ENCODE measurements around the gene CLBA1. TPM values are rescaled to one million over a fixed set of nuclear protein-coding genes. Genes with fewer than 3 reads are reported as not detected.
"Not testable (repeated sequence)": the region's sequence is repeated elsewhere in the genome, so short reads cannot be mapped to it uniquely, and the experiment has no call there.

CLBA1 gene
- total RNA-seq, 4 donors from 2014 or later: 0.71 to 4.0 (median 3.3) TPM

DNA sequence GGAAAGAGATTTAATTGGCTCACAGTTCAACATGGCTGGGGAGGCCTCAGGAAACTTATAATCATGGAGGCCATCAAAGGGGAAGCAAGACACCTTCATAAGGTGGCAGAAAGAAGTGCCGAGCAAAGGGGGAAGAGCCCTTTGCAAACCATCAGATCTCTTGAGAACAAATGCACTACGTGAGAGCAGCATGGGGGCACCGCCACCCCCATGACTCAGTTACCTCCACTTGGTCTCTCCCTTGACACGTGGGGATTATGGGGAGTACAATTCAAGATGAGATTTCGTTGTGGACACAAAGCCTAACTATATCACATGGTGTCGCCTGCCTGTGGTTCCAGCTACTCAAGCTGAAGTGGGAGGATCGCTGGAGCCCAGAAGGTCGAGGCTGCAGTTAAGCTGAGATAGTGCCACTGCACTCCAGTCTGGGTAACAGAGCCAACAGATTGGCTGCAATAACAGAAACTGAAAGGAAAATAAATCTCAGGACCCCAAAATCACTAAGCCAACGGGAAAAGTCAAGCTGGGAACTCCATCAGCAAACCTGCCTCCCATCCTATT is 45.3 kb downstream of the CLBA1 start:
- H3K4me1 ChIP-seq: no peaks in the 10 kb centered on the region
- TF ChIP-seq POLR2A (IDR thresholded peaks at IDR 0.05): no peak
- TF ChIP-seq, protein P1, sequence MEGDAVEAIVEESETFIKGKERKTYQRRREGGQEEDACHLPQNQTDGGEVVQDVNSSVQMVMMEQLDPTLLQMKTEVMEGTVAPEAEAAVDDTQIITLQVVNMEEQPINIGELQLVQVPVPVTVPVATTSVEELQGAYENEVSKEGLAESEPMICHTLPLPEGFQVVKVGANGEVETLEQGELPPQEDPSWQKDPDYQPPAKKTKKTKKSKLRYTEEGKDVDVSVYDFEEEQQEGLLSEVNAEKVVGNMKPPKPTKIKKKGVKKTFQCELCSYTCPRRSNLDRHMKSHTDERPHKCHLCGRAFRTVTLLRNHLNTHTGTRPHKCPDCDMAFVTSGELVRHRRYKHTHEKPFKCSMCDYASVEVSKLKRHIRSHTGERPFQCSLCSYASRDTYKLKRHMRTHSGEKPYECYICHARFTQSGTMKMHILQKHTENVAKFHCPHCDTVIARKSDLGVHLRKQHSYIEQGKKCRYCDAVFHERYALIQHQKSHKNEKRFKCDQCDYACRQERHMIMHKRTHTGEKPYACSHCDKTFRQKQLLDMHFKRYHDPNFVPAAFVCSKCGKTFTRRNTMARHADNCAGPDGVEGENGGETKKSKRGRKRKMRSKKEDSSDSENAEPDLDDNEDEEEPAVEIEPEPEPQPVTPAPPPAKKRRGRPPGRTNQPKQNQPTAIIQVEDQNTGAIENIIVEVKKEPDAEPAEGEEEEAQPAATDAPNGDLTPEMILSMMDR (IDR thresholded peaks at IDR 0.05 in 4 of 5, conservative IDR thresholded peaks at IDR 0.05 in 1 of 5): no peak
- H3K36me3 ChIP-seq: no peaks in the 10 kb centered on the region
- no peak for ATAC-seq
- no peak overlapping the region for H3K4me3 ChIP-seq
- in situ Hi-C loops (cut with MboI; ENCODE audit: low sequenced_read_pairs in 4 of 4) (no loop called here), intact Hi-C loops (cut with DNase I; ENCODE audit: low total_unique reads) (no loop called here)
- H3K9me3 ChIP-seq: no peaks in the 10 kb centered on the region
- H3K27ac ChIP-seq: no peak overlapping the region
- DNase-seq: no peak
- H3K27me3 ChIP-seq: peaks cover 10 to 30% (median 25%) of the 10 kb centered on the region in 3 donors

GRCh38 chr14:105032451-105032901 is 46.9 kb downstream of the CLBA1 start:
- DNase-seq, ATAC-seq: not testable (repeated sequence)
- peaks cover 10 to 30% (median 25%) of the 10 kb centered on the region in 3 donors for H3K27me3 ChIP-seq

GRCh38 chr14:105033412-105033900 is 47.9 kb downstream of the CLBA1 start:
- Histone ChIP-seq H3K27me3 (peaks cover 10 to 28% (median 25%) of the 10 kb centered on the region in 3 donors), H3K27ac (peak overlapping the region in 1 of 4 donors; percentile 11), H3K4me3 (peak overlapping the region; percentile 8 to 50 (median 42))
- H3K9me3 ChIP-seq; in situ Hi-C loops (cut with MboI; ENCODE audit: low sequenced_read_pairs in 4 of 4); DNase-seq; ATAC-seq; H3K36me3 ChIP-seq; H3K4me1 ChIP-seq; intact Hi-C loops (cut with DNase I; ENCODE audit: low total_unique reads): not testable (repeated sequence)

More at GRCh38 chr14:105032451-105032901, 46.9 kb downstream of the CLBA1 start:
- H3K9me3 ChIP-seq; H3K27ac ChIP-seq; H3K36me3 ChIP-seq; in situ Hi-C loops (cut with MboI; ENCODE audit: low sequenced_read_pairs in 4 of 4); intact Hi-C loops (cut with DNase I; ENCODE audit: low total_unique reads); H3K4me1 ChIP-seq: not testable (repeated sequence)
- peak overlapping the region in 1 of 4 donors; percentile 50 for H3K4me3 ChIP-seq

DNA sequence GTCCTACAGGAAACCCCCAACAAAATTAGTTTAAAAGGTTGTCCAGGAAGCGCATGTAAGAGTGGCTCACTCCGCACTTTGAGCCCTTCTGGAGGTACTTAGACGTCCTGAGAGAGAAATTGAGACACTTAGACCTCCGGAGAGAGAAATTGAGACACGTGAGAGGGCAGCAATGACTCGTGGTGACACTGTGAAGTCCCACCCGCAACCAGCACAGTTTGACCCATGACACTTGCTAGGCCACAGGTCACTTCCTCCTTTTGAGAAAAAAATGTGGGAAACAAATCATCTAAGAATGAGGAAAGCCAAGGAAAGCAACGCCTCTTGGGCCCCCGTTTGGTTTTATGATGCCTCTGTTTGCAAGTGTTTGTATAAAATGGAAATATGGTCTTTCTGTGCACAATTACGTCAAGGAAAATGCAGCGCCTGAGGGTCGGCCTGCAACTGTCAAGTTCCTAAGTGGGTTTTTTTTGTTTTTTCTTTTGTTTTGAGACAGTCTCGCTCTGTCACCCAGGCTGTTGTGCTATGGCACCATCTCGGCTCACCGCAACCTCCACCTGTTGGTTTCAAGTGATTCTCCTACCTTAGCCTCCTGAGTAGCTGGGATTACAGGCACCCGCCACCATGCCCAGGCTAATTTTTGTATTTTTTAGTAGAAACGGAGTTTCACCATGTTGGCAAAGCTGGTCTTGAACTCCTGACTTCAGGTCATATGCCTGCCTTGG is 48.9 kb downstream of the CLBA1 start:
- intact Hi-C loops (cut with DNase I; ENCODE audit: low total_unique reads) (no loop called here), in situ Hi-C loops (cut with MboI; ENCODE audit: low sequenced_read_pairs in 4 of 4) (no loop called here)
- peaks cover 7 to 25% (median 23%) of the 10 kb centered on the region in 3 donors for H3K27me3 ChIP-seq
- no peak overlapping the region for H3K4me3 ChIP-seq
- H3K27ac ChIP-seq: no peak overlapping the region
- no peaks in the 10 kb centered on the region for H3K4me1 ChIP-seq
- ATAC-seq (no peak), DNase-seq (no peak)
- H3K36me3 ChIP-seq: no peaks in the 10 kb centered on the region
- no peaks in the 10 kb centered on the region for H3K9me3 ChIP-seq
- TF ChIP-seq, protein P1 (IDR thresholded peaks at IDR 0.05 in 4 of 5, conservative IDR thresholded peaks at IDR 0.05 in 1 of 5): no peak
- TF ChIP-seq POLR2A (IDR thresholded peaks at IDR 0.05): no peak

- H3K4me1 ChIP-seq; ATAC-seq; in situ Hi-C loops (cut with MboI; ENCODE audit: low sequenced_read_pairs in 4 of 4); H3K4me3 ChIP-seq; intact Hi-C loops (cut with DNase I; ENCODE audit: low total_unique reads); H3K36me3 ChIP-seq; H3K9me3 ChIP-seq; DNase-seq; H3K27ac ChIP-seq: not testable (repeated sequence)
- peaks cover 4 to 25% (median 23%) of the 10 kb centered on the region in 3 donors for H3K27me3 ChIP-seq
Measured at GRCh38 chr14:105035616-105036015, 50.0 kb downstream of the CLBA1 start.

All from gastrocnemius medialis (tissue), 4 donors.